GM12891 (cell line): ENCODE results near the gene HIGD2B.
"Not testable (repeated sequence)": the region's sequence is repeated elsewhere in the genome, so short reads cannot be mapped to it uniquely, and the experiment has no call there.

Experiments
- DNase-seq: peaks from one replicate; pipeline ENCODE4 v3.0.0; 2011; ENCODE audit warnings: low spot score; ENCODE audit not compliant: insufficient read length
- FAIRE-seq: peaks from 2 replicates; lab custom pipeline; 2011; peaks lifted over from hg19 to GRCh38; lab: Jason Lieb, UNC
- PAX5 ChIP-seq: IDR thresholded peaks from 2 replicates; pipeline ENCODE4 v1.6.1; 2011; ENCODE audit warnings: low read length, moderate library complexity, mild to moderate bottlenecking; ENCODE audit not compliant: insufficient read depth, severe bottlenecking
- POLR2A ChIP-seq: IDR thresholded peaks from 2 replicates; pipeline ENCODE4 v1.6.1; 2011; ENCODE audit warnings: low read depth, low read length, control low read depth
- POLR2AphosphoS5 ChIP-seq: IDR thresholded peaks from 2 replicates; pipeline ENCODE4 v1.6.1; 2011; ENCODE audit warnings: low read depth, low read length, control low read depth
- POU2F2 ChIP-seq: IDR thresholded peaks from 2 replicates; pipeline ENCODE4 v1.6.1; 2011; ENCODE audit warnings: low read depth, mild to moderate bottlenecking, control low read depth, low read length, moderate library complexity
- SPI1 ChIP-seq: IDR thresholded peaks from 2 replicates; pipeline ENCODE4 v1.6.1; 2011; ENCODE audit warnings: low read depth, low read length, control low read depth
- TAF1 ChIP-seq: IDR thresholded peaks from 2 replicates; pipeline ENCODE4 v1.6.1; 2011; ENCODE audit warnings: low read depth, low read length, control low read depth

HIGD2B gene

GRCh38 chr15:72722071-72722696 lies 36.2 kb upstream of the HIGD2B start:
- DNase-seq (peak; percentile 20), FAIRE-seq (peak; percentile 23)

GRCh38 chr15:72708551-72709303 lies 22.7 kb upstream of the HIGD2B start:
- FAIRE-seq, DNase-seq: not testable (repeated sequence)

More at GRCh38 chr15:72722071-72722696, 36.2 kb upstream of the HIGD2B start:
- TF ChIP-seq POU2F2, result no peak
- TF ChIP-seq TAF1, result no peak
- no peak for TF ChIP-seq POLR2A
- TF ChIP-seq POLR2AphosphoS5, result no peak
- TF ChIP-seq SPI1, result no peak
- no peak for TF ChIP-seq PAX5

GRCh38 chr15:72706266-72706665 lies 20.3 kb upstream of the HIGD2B start:
- DNase-seq (no peak), FAIRE-seq (no peak)
- TF ChIP-seq TAF1, result no peak
- TF ChIP-seq PAX5, result no peak
- TF ChIP-seq POU2F2, result no peak
- no peak for TF ChIP-seq SPI1
- TF ChIP-seq POLR2A, result no peak
- no peak for TF ChIP-seq POLR2AphosphoS5

- FAIRE-seq (no peak), DNase-seq (no peak)
- TF ChIP-seq POLR2A (no peak), POLR2AphosphoS5 (no peak), TAF1 (no peak), SPI1 (no peak), PAX5 (no peak), POU2F2 (no peak)
Measured at GRCh38 chr15:72700076-72700475, 14.1 kb upstream of the HIGD2B start.

GRCh38 chr15:72698938-72699337 lies 13.0 kb upstream of the HIGD2B start:
- TF ChIP-seq POLR2A (no peak), PAX5 (no peak), POLR2AphosphoS5 (no peak), SPI1 (no peak), POU2F2 (no peak), TAF1 (no peak)
- DNase-seq, result no peak
- no peak for FAIRE-seq

GRCh38 chr15:72690938-72691337 lies 5.0 kb upstream of the HIGD2B start:
- FAIRE-seq (peak; percentile 47), DNase-seq (no peak)
- peak; percentile 83 for TF ChIP-seq PAX5
- no peak for TF ChIP-seq POLR2AphosphoS5
- no peak for TF ChIP-seq TAF1
- no peak for TF ChIP-seq POLR2A
- TF ChIP-seq POU2F2, result no peak

- DNase-seq (no peak), FAIRE-seq (no peak)
- TF ChIP-seq POLR2A (no peak), TAF1 (no peak), PAX5 (no peak), POLR2AphosphoS5 (no peak), SPI1 (no peak), POU2F2 (no peak)
Measured at GRCh38 chr15:72688697-72689096, 2.7 kb upstream of the HIGD2B start.

GRCh38 chr15:72685301-72685924 lies 569 bp downstream of the HIGD2B start:
- FAIRE-seq (no peak), DNase-seq (no peak)
- TF ChIP-seq POLR2A, result no peak
- no peak for TF ChIP-seq POLR2AphosphoS5
- TF ChIP-seq SPI1, result no peak
- TF ChIP-seq PAX5, result no peak
- no peak for TF ChIP-seq TAF1
- no peak for TF ChIP-seq POU2F2

- FAIRE-seq, result no peak
Measured at GRCh38 chr15:72682772-72683171, 3.2 kb downstream of the HIGD2B start.

More at GRCh38 chr15:72682772-72683171, 3.2 kb downstream of the HIGD2B start:
- TF ChIP-seq TAF1, result no peak
- no peak for TF ChIP-seq SPI1
- no peak for TF ChIP-seq POU2F2
- TF ChIP-seq POLR2A, result no peak
- no peak for DNase-seq
